Tibial nerve (tissue), 4 donors: ENCODE results near the gene JOSD2.

Source experiments
- EP300 ChIP-seq, 2 donors: sonication (generic); formaldehyde crosslinking; IDR thresholded peaks; one replicate each; pipeline ENCODE4 v1.6.1; 2017; ENCODE audit warnings: antibody characterized with exemption in 2 of 2, mild to moderate bottlenecking in 1 of 2
- POLR2A ChIP-seq, 2 donors: fragments of 450-650 bp; IDR thresholded peaks; one replicate each; pipeline ENCODE4 v1.6.1; 2017; ENCODE audit warnings: antibody characterized with exemption in 2 of 2, mild to moderate bottlenecking in 2 of 2, moderate library complexity in 2 of 2
- TF ChIP-seq, protein P1 (sequence below), 5 experiments: fragments of 200-600 bp in 3 of 5; fragments of 450-650 bp in 2 of 5; sonication (generic) in 3 of 5; IDR thresholded peaks; one replicate each; pipeline ENCODE4 v1.5.1; 2016 to 2019; ENCODE audit warnings: antibody characterized with exemption in 5 of 5, mild to moderate bottlenecking in 3 of 5, moderate library complexity in 2 of 5

DNA sequence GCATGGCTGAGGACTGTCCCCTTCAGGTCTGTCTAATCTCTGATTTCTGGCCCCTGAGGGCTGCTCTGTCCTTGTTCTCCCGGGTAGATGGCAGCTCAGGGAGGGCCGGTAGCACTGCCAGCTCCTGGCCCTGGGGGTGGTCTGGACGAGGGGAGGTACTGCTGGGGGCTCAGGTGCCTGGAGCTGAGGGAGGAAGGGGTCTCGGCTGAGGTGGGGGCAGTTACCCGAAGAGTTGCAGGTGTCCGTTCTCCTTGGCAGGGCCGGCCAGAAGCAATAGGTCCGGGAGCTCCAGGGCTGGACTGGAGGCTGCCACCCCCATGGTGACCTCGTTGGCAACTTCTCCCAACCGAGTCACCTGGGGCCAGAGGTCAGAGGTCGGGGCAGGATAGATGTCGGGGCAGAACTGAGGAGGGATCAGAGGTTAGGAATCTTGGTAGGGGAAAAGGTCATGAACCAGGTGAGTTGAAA is 35.9 kb downstream of the JOSD2 start:
- TF ChIP-seq, protein P1, sequence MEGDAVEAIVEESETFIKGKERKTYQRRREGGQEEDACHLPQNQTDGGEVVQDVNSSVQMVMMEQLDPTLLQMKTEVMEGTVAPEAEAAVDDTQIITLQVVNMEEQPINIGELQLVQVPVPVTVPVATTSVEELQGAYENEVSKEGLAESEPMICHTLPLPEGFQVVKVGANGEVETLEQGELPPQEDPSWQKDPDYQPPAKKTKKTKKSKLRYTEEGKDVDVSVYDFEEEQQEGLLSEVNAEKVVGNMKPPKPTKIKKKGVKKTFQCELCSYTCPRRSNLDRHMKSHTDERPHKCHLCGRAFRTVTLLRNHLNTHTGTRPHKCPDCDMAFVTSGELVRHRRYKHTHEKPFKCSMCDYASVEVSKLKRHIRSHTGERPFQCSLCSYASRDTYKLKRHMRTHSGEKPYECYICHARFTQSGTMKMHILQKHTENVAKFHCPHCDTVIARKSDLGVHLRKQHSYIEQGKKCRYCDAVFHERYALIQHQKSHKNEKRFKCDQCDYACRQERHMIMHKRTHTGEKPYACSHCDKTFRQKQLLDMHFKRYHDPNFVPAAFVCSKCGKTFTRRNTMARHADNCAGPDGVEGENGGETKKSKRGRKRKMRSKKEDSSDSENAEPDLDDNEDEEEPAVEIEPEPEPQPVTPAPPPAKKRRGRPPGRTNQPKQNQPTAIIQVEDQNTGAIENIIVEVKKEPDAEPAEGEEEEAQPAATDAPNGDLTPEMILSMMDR (IDR thresholded peaks at IDR 0.05) = no peak
- TF ChIP-seq EP300 (IDR thresholded peaks at IDR 0.05) (no peak), POLR2A (IDR thresholded peaks at IDR 0.05) (no peak)
